GM11168 (cell line): Measurements from ENCODE around the gene ZNF728.
"Not testable (repeated sequence)": the region's sequence is repeated elsewhere in the genome, so short reads cannot be mapped to it uniquely, and the experiment has no call there.

Experiments used
- in situ Hi-C: fragments of 300-500 bp; cut with MboI; formaldehyde crosslinking; loops from one replicate; pipeline ENCODE4 v1.12.0; 2022; ENCODE audit warnings: low sequenced_read_pairs; ENCODE audit not compliant: unreplicated experiment

The ZNF728 gene

GRCh38 chr19:23002690-23003422 lies at the start of gene ZNF728:
TSS of gene ZNF728 (minus strand) at chr19:23003176. CDS start at chr19:23003030, 146 bp downstream.
- in situ Hi-C loops = no loop called here

GRCh38 chr19:23052349-23052748 lies 49.4 kb upstream of the ZNF728 start:
- in situ Hi-C loops = no loop called here

GRCh38 chr19:23049256-23049655 lies 46.3 kb upstream of the ZNF728 start:
- in situ Hi-C loops = no loop called here

- in situ Hi-C loops = no loop called here
These were observed 43.8 kb upstream of the ZNF728 start for GRCh38 chr19:23046743-23047142.

GRCh38 chr19:23033721-23034120 lies 30.7 kb upstream of the ZNF728 start:
- in situ Hi-C loops = no loop called here

GRCh38 chr19:23015660-23016059 lies 12.7 kb upstream of the ZNF728 start:
- in situ Hi-C loops = no loop called here

- in situ Hi-C loops = not testable (repeated sequence)
These were observed 8.0 kb downstream of the ZNF728 start for GRCh38 chr19:22994957-22995356.

GRCh38 chr19:22976248-22976647 lies 26.7 kb downstream of the ZNF728 start:
- in situ Hi-C loops = no loop called here

- in situ Hi-C loops = not testable (repeated sequence)
These were observed 27.3 kb downstream of the ZNF728 start for GRCh38 chr19:22975546-22976136.

- in situ Hi-C loops = no loop called here
These were observed 57.4 kb downstream of the ZNF728 start for GRCh38 chr19:22945560-22945959.

GRCh38 chr19:22935151-22935550 lies 67.8 kb downstream of the ZNF728 start:
- in situ Hi-C loops = no loop called here

- in situ Hi-C loops = not testable (repeated sequence)
These were observed 75.4 kb downstream of the ZNF728 start for GRCh38 chr19:22927576-22927975.

GRCh38 chr19:22925181-22925580 lies 77.8 kb downstream of the ZNF728 start:
- in situ Hi-C loops = not testable (repeated sequence)
